Colonic mucosa (tissue), 4 donors: Measurements from ENCODE around the gene MPPED1. TPM values are rescaled to one million over a fixed set of nuclear protein-coding genes. Genes with fewer than 3 reads are reported as not detected.

ENCODE experiments used
- DNase-seq: peaks from one replicate; pipeline ENCODE4 v3.0.0-alpha.2; 2020
- H3K27ac ChIP-seq: fragments of 200-600 bp; one replicate; pipeline ENCODE4 v1.8.0; 2021
- H3K27me3 ChIP-seq: fragments of 200-600 bp; one replicate; pipeline ENCODE4 v1.8.0; 2021
- H3K36me3 ChIP-seq: fragments of 200-600 bp; one replicate; pipeline ENCODE4 v1.8.0; 2021
- H3K4me1 ChIP-seq: fragments of 200-600 bp; one replicate; pipeline ENCODE4 v1.8.0; 2021; ENCODE audit warnings: mild to moderate bottlenecking
- H3K4me3 ChIP-seq: fragments of 200-600 bp; one replicate; pipeline ENCODE4 v1.8.0; 2021
- H3K9ac ChIP-seq, 2 donors: one replicate each; pipeline ENCODE4 v1.7.0; 2013; ENCODE audit warnings: control low read depth in 2 of 2, low read depth in 2 of 2, low read length in 2 of 2
- H3K9me3 ChIP-seq: fragments of 200-600 bp; one replicate; pipeline ENCODE4 v1.8.0; 2021
- CTCF ChIP-seq: fragments of 200-600 bp; IDR thresholded peaks from one replicate; pipeline ENCODE4 v1.8.0; 2022; ENCODE audit warnings: antibody characterized with exemption, mild to moderate bottlenecking
- intact Hi-C: fragments of 100-400 bp; cut with DNase I; formaldehyde crosslinking; loops from one replicate; pipeline ENCODE4 v1.14.1; 2022
- total RNA-seq, 2 donors: library from RNA; stranded (reverse); fragmentation: NEBNext Ultra II Directional in 1 of 2; extraction: Animal tissue kit (Norgen Biotek cat#: 25700) in 1 of 2; gene quantifications; one replicate each; pipeline ENCODE4 v1.2.1, GENCODE V29; 2021
- donor health status: healthy.
- donor health status: DM: no; HTN: no; CAD: no.
- donor health status: DM: no; HTN: no; CAD: no.

The MPPED1 gene
- total RNA-seq, 2 donors from 2014 or later = 0.05 TPM; not detected in 1

GRCh38 chr22:43479962-43480361, 68.1 kb downstream of the MPPED1 start:
- Histone ChIP-seq H3K36me3 (no peaks in the 10 kb centered on the region), H3K9me3 (no peaks in the 10 kb centered on the region), H3K4me3 (no peak overlapping the region), H3K9ac (no peak overlapping the region), H3K4me1 (no peaks in the 10 kb centered on the region), H3K27ac (no peak overlapping the region), H3K27me3 (no peaks in the 10 kb centered on the region)
- DNase-seq = no peak
- intact Hi-C loops = no loop called here
- TF ChIP-seq CTCF = no peak

- H3K27ac ChIP-seq = no peak overlapping the region
- no peaks in the 10 kb centered on the region for H3K9me3 ChIP-seq
- no peak overlapping the region for H3K4me3 ChIP-seq
- no peak overlapping the region for H3K9ac ChIP-seq
- no peaks in the 10 kb centered on the region for H3K36me3 ChIP-seq
- no peak for DNase-seq
- no peak for TF ChIP-seq CTCF
- H3K27me3 ChIP-seq = no peaks in the 10 kb centered on the region
- H3K4me1 ChIP-seq = no peaks in the 10 kb centered on the region
- intact Hi-C loops = no loop called here
These were observed 69.9 kb downstream of the MPPED1 start for GRCh38 chr22:43481568-43482317.

GRCh38 chr22:43482318-43482625, 70.5 kb downstream of the MPPED1 start:
- DNase-seq = no peak
- no peaks in the 10 kb centered on the region for H3K27me3 ChIP-seq
- H3K27ac ChIP-seq = no peak overlapping the region
- no peaks in the 10 kb centered on the region for H3K9me3 ChIP-seq
- no peaks in the 10 kb centered on the region for H3K4me1 ChIP-seq
- TF ChIP-seq CTCF = no peak
- no peaks in the 10 kb centered on the region for H3K36me3 ChIP-seq
- intact Hi-C loops = no loop called here
- no peak overlapping the region for H3K9ac ChIP-seq
- H3K4me3 ChIP-seq = no peak overlapping the region

- intact Hi-C loops = no loop called here
- Histone ChIP-seq H3K4me3 (no peak overlapping the region), H3K9ac (no peak overlapping the region), H3K9me3 (no peaks in the 10 kb centered on the region), H3K36me3 (no peaks in the 10 kb centered on the region), H3K27me3 (no peaks in the 10 kb centered on the region), H3K4me1 (no peaks in the 10 kb centered on the region), H3K27ac (no peak overlapping the region)
- no peak for TF ChIP-seq CTCF
- DNase-seq = no peak
These were observed 71.5 kb downstream of the MPPED1 start for GRCh38 chr22:43483266-43483665.

- no peaks in the 10 kb centered on the region for H3K36me3 ChIP-seq
- no peaks in the 10 kb centered on the region for H3K4me1 ChIP-seq
- no peak overlapping the region for H3K9ac ChIP-seq
- H3K9me3 ChIP-seq = no peaks in the 10 kb centered on the region
- H3K27me3 ChIP-seq = no peaks in the 10 kb centered on the region
- no peak for DNase-seq
- H3K4me3 ChIP-seq = no peak overlapping the region
- no peak for TF ChIP-seq CTCF
- intact Hi-C loops = no loop called here
- H3K27ac ChIP-seq = no peak overlapping the region
These were observed 71.9 kb downstream of the MPPED1 start for GRCh38 chr22:43483669-43484068.
